ENCODE results near the gene CHMP6. TPM values are rescaled to one million over a fixed set of nuclear protein-coding genes. Genes with fewer than 3 reads are reported as not detected.

The CHMP6 gene
- total and polyA plus RNA-seq, 9 of the 15 experiments (the other 6 are each of a cell fraction or from before 2014, with no cell fraction given): 0.25 to 30.4 (median 13.4) TPM

GRCh38 chr17:81044764-81045589 is 53.3 kb downstream of the CHMP6 start (continued):
- TF ChIP-seq RUNX1 (IDR thresholded peaks at IDR 0.05; ENCODE audit: low read depth) (no peak), ZNF316 (IDR thresholded peaks at IDR 0.05) (no peak), FOXJ3 (CRISPR knock-in tag; IDR thresholded peaks at IDR 0.05) (no peak), PHTF2 (CRISPR knock-in tag; IDR thresholded peaks at IDR 0.05) (no peak), RAD51 (IDR thresholded peaks at IDR 0.05; ENCODE audit: borderline replicate concordance, low read depth) (no peak), MIER1 (IDR thresholded peaks at IDR 0.05; ENCODE audit: low read depth) (no peak), ZNF561 (CRISPR knock-in tag; conservative IDR thresholded peaks at IDR 0.05) (no peak), ZBTB33 (CRISPR knock-in tag; IDR thresholded peaks at IDR 0.05) (peak; percentile 65; the same call in 1 of the 2 replicates), ZNF253 (CRISPR knock-in tag; conservative IDR thresholded peaks at IDR 0.05) (no peak), ZNF407 (IDR thresholded peaks at IDR 0.05; ENCODE audit: low read depth) (no peak), ZNF224 (CRISPR knock-in tag; IDR thresholded peaks at IDR 0.05) (no peak), BMI1 (IDR thresholded peaks at IDR 0.05; ENCODE audit: low read length) (no peak), NFIX (CRISPR knock-in tag; IDR thresholded peaks at IDR 0.05; ENCODE audit: low read depth) (peak; percentile 68), TFAM (CRISPR knock-in tag; conservative IDR thresholded peaks at IDR 0.05) (no peak), SP2 (IDR thresholded peaks at IDR 0.05; ENCODE audit: extremely low read depth, low read depth, low read length, poor library complexity, severe bottlenecking) (no peak)
- TF ChIP-seq, protein P1, sequence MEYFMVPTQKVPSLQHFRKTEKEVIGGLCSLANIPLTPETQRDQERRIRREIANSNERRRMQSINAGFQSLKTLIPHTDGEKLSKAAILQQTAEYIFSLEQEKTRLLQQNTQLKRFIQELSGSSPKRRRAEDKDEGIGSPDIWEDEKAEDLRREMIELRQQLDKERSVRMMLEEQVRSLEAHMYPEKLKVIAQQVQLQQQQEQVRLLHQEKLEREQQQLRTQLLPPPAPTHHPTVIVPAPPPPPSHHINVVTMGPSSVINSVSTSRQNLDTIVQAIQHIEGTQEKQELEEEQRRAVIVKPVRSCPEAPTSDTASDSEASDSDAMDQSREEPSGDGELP (CRISPR knock-in tag; IDR thresholded peaks at IDR 0.05; ENCODE audit: borderline replicate concordance): peak; percentile 54
